Measurements from ENCODE around the gene NPIPB2. TPM values are rescaled to one million over a fixed set of nuclear protein-coding genes. Genes with fewer than 3 reads are reported as not detected.
A peak's percentile ranks its signal among the peaks of the same experiment; 100 is the strongest.

NPIPB2 gene
- total and polyA plus RNA-seq, 2 donors (not counting 1 experiment from before 2014, with no cell fraction given), result 5.4 to 38.1 TPM

DNA sequence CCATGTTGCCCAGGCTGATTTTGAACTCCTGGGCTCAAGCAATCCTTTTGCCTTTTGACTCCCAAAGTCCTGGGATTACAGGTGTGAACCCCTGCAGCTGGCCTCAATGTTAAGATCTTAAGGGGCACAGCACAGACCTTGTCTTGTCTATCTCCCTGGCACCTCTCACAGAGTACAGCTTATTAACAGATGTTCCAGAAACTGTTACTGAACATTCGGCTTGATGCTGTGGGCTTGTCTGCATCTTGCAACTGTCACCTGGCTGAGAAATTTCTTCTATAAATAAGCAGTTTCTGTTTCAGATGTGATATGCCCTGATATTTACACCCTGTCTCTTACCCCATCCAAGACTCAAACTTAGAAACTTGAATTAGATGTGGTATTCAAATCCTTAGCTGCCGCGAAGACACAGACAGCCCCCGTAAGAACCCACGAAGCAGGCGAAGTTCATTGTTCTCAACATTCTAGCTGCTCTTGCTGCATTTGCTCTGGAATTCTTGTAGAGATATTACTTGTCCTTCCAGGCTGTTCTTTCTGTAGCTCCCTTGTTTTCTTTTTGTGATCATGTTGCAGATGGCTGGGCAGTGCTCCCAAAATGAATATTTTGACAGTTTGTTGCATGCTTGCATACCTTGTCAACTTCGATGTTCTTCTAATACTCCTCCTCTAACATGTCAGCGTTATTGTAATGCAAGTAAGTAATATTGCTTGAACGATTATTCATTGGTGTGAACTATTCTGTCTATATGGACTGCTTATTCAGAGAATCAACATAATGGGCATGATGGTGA is 23.1 kb upstream of the NPIPB2 start, which contains the start of gene TNFRSF17:
Gene TNFRSF17 (plus strand): TSS at position 450 of the 791 bp plus-strand sequence. CDS start 115 bp downstream, at position 565.
- H3K27me3 ChIP-seq (replicated peaks in 1 of 4; ENCODE audit: control extremely low read depth in 1 of 4, control insufficient read depth in 3 of 4, insufficient read depth in 4 of 4, low read length in 3 of 4), result no peaks in the 10 kb centered on the region
- H2AFZ ChIP-seq (ENCODE audit: insufficient read depth, low read depth, low read length, poor library complexity, severe bottlenecking), result peak within 1 kb of the TSS; percentile 77
- H3K9ac ChIP-seq (ENCODE audit: low read length), result peak within 1 kb of the TSS; percentile 49
- H3K4me2 ChIP-seq (replicated peaks; ENCODE audit: low read depth, low read length, poor library complexity, severe bottlenecking), result peak within 1 kb of the TSS; percentile 68
- H3K36me3 ChIP-seq (replicated peaks in 1 of 2; ENCODE audit: control extremely low read depth in 1 of 2, control insufficient read depth in 1 of 2, extremely low read depth in 1 of 2, insufficient read depth in 2 of 2, low read length in 1 of 2), result peaks cover 0 to 16% of the 10 kb centered on the region in 2 experiments
- 0% methylated on average over 5 of the region's 9 CpGs for WGBS (ENCODE audit: insufficient coverage)
- Mint-ChIP-seq H3K4me3 (peak within 1 kb of the TSS; percentile 87), H3K4me1 (peaks cover 60% of the 10 kb centered on the region), H3K27ac (peak within 1 kb of the TSS; percentile 97), H3K9me3 (ENCODE audit: insufficient read depth) (no peaks in the 10 kb centered on the region), H3K27me3 (no peaks in the 10 kb centered on the region)
- H3K4me1 ChIP-seq (ENCODE audit: control insufficient read depth in 2 of 2, insufficient read depth in 2 of 2, low read length in 2 of 2), result peaks cover 51 to 83% of the 10 kb centered on the region in 2 donors
- H3K4me3 ChIP-seq (ENCODE audit: control extremely low read depth in 1 of 5, extremely low read depth in 1 of 5, insufficient read depth in 1 of 5, low read depth in 2 of 5, low read length in 4 of 5), result peak within 1 kb of the TSS in 4 of 5 experiments; percentile 25 to 65 (median 51)
- no peaks in the 10 kb centered on the region for H4K20me1 ChIP-seq (ENCODE audit: control insufficient read depth, insufficient read depth, low read length, poor library complexity, severe bottlenecking)
- intact Hi-C loops (cut with micrococcal nuclease), result loop anchor here (1.0 to 5.0 kb wide), 3 partner anchors 15 to 102 kb away; no protein-coding TSS in a partner anchor
- ChIA-PET POLR2A (interaction anchor here (0.6 to 3.8 kb wide), 4 partner anchors 8 to 55 kb away, joined by 3 to 39 read pairs (median 5); partner anchors contain the start of gene SNX29), CTCF (interaction anchor here (0.5 to 5.0 kb wide), 8 partner anchors 13 to 644 kb away, joined by 3 to 44 read pairs (median 4); partner anchors contain the start of gene TXNDC11)
- TF ChIP-seq, protein P1, sequence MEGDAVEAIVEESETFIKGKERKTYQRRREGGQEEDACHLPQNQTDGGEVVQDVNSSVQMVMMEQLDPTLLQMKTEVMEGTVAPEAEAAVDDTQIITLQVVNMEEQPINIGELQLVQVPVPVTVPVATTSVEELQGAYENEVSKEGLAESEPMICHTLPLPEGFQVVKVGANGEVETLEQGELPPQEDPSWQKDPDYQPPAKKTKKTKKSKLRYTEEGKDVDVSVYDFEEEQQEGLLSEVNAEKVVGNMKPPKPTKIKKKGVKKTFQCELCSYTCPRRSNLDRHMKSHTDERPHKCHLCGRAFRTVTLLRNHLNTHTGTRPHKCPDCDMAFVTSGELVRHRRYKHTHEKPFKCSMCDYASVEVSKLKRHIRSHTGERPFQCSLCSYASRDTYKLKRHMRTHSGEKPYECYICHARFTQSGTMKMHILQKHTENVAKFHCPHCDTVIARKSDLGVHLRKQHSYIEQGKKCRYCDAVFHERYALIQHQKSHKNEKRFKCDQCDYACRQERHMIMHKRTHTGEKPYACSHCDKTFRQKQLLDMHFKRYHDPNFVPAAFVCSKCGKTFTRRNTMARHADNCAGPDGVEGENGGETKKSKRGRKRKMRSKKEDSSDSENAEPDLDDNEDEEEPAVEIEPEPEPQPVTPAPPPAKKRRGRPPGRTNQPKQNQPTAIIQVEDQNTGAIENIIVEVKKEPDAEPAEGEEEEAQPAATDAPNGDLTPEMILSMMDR (IDR thresholded peaks at IDR 0.05), result no peak
- no peak for TF ChIP-seq EZH2 (IDR thresholded peaks at IDR 0.05; ENCODE audit: borderline replicate concordance, insufficient read depth, low read depth, low read length, poor library complexity, severe bottlenecking)
- DNase-seq (peak; percentile 58), ATAC-seq (ENCODE audit: low read depth) (peak; percentile 69)
- H3K9me3 ChIP-seq (ENCODE audit: control extremely low read depth in 1 of 3, control insufficient read depth in 2 of 3, insufficient read depth in 1 of 3, low read length in 2 of 3), result no peaks in the 10 kb centered on the region
- H3K27ac ChIP-seq (ENCODE audit: low read length in 2 of 2), result peak within 1 kb of the TSS; percentile 85 to 86
- peaks cover 55% of the 10 kb centered on the region for H3K79me2 ChIP-seq (ENCODE audit: control insufficient read depth, insufficient read depth, low read length)
